HG03565 (cell line): ENCODE results near the gene TNKS1BP1.

Source experiments
- ATAC-seq: cut with Tn5 transposase; IDR thresholded peaks from one replicate; pipeline ENCODE4 v1.9.1; 2021; ENCODE audit warnings: mild to moderate bottlenecking, moderate library complexity; ENCODE audit not compliant: unreplicated experiment

Gene TNKS1BP1

GRCh38 chr11:57313071-57313787 lies 11.5 kb downstream of the TNKS1BP1 start:
- no peak for ATAC-seq

- no peak for ATAC-seq
Measured at GRCh38 chr11:57312511-57313021, 12.2 kb downstream of the TNKS1BP1 start.

- ATAC-seq: peak; percentile 98
Measured at GRCh38 chr11:57311109-57311936, 13.4 kb downstream of the TNKS1BP1 start.

GRCh38 chr11:57310630-57311086 lies 14.1 kb downstream of the TNKS1BP1 start:
- no peak for ATAC-seq

- no peak for ATAC-seq
Measured at GRCh38 chr11:57310091-57310490, 14.7 kb downstream of the TNKS1BP1 start.

- ATAC-seq: no peak
Measured at GRCh38 chr11:57309106-57310059, 15.4 kb downstream of the TNKS1BP1 start.

- no peak for ATAC-seq
Measured at GRCh38 chr11:57308426-57309060, 16.2 kb downstream of the TNKS1BP1 start.

GRCh38 chr11:57307666-57308270 lies 17.0 kb downstream of the TNKS1BP1 start:
- no peak for ATAC-seq

- no peak for ATAC-seq
Measured at GRCh38 chr11:57306940-57307565, 17.7 kb downstream of the TNKS1BP1 start.

- ATAC-seq: no peak
Measured at GRCh38 chr11:57306161-57306876, 18.4 kb downstream of the TNKS1BP1 start.

- no peak for ATAC-seq
Measured at GRCh38 chr11:57305523-57305922, 19.2 kb downstream of the TNKS1BP1 start.

GRCh38 chr11:57303990-57304579 lies 20.7 kb downstream of the TNKS1BP1 start:
- ATAC-seq: no peak

GRCh38 chr11:57303280-57303989 lies 21.3 kb downstream of the TNKS1BP1 start:
- ATAC-seq: no peak

- no peak for ATAC-seq
Measured at GRCh38 chr11:57302489-57302888, 22.3 kb downstream of the TNKS1BP1 start.

- ATAC-seq: no peak
Measured at GRCh38 chr11:57301711-57302423, 22.9 kb downstream of the TNKS1BP1 start.

GRCh38 chr11:57300785-57301184 lies 24.0 kb downstream of the TNKS1BP1 start:
- no peak for ATAC-seq

- no peak for ATAC-seq
Measured at GRCh38 chr11:57299150-57299737, 25.5 kb downstream of the TNKS1BP1 start.
